ENCODE data around the gene ZNF445.
"Not testable (repeated sequence)": the region's sequence is repeated elsewhere in the genome, so short reads cannot be mapped to it uniquely, and the experiment has no call there.

DNA sequence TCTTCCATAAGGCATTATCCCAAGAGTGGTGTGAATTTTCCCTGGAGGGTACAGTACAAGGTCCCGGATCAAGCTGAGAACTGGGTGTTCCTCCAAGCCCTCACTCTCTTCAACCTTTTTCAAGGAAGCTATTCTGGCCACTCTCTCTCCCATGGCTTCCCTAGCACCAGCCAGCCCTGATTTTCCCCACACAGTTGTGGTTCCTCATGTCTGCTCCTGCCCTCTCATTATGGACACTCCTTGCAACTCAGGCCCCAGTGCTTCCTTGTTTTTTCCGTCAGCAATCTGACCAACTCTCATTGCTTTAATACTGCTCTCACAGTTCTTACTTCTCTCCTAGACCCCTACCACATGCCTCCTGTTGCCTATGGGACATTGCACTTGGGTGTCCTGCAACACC is 25.7 kb upstream of the ZNF445 start:
- TF ChIP-seq, protein P1, sequence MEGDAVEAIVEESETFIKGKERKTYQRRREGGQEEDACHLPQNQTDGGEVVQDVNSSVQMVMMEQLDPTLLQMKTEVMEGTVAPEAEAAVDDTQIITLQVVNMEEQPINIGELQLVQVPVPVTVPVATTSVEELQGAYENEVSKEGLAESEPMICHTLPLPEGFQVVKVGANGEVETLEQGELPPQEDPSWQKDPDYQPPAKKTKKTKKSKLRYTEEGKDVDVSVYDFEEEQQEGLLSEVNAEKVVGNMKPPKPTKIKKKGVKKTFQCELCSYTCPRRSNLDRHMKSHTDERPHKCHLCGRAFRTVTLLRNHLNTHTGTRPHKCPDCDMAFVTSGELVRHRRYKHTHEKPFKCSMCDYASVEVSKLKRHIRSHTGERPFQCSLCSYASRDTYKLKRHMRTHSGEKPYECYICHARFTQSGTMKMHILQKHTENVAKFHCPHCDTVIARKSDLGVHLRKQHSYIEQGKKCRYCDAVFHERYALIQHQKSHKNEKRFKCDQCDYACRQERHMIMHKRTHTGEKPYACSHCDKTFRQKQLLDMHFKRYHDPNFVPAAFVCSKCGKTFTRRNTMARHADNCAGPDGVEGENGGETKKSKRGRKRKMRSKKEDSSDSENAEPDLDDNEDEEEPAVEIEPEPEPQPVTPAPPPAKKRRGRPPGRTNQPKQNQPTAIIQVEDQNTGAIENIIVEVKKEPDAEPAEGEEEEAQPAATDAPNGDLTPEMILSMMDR (conservative IDR thresholded peaks at IDR 0.05; ENCODE audit: low read length): not testable (repeated sequence)
- TF ChIP-seq EZH2phosphoT487 (IDR thresholded peaks at IDR 0.05; ENCODE audit: borderline replicate concordance): not testable (repeated sequence)
